Measurements from ENCODE around the gene ALOX12.

- TF ChIP-seq CTCF (IDR thresholded peaks at IDR 0.05) (peak in 2 of 3 donors; percentile 13 to 18), POLR2A (IDR thresholded peaks at IDR 0.05) (no peak)
Observed at GRCh38 chr17:7001318-7001961, 5.6 kb downstream of the ALOX12 start.
